K562 (cell line): ENCODE measurements around the gene CPLANE2. TPM values are rescaled to one million over a fixed set of nuclear protein-coding genes. Genes with fewer than 3 reads are reported as not detected.

Experiments
- ATF1 ChIP-seq, 2 experiments: fragments of 450-650 bp in 1 of 2; IDR thresholded peaks; 2 replicates each; pipeline ENCODE4 v1.6.1; 2016; ENCODE audit warnings: missing compliant biosample characterization in 1 of 2, missing genetic modification characterization in 1 of 2
- DMBX1 ChIP-seq: fragments of 250-450 bp; sonication (Bioruptor Pico); IDR thresholded peaks from 2 replicates; pipeline ENCODE4 v1.8.0; 2022; ENCODE audit warnings: inconsistent platforms, mild to moderate bottlenecking, moderate library complexity, borderline replicate concordance
- GABPB2 ChIP-seq: fragments of 250-450 bp; sonication (Bioruptor Pico); conservative IDR thresholded peaks from 2 replicates; pipeline ENCODE4 v1.5.1; 2021; ENCODE audit warnings: mild to moderate bottlenecking
- GTF2E2 ChIP-seq: fragments of 200-800 bp; sonication (Bioruptor generic); IDR thresholded peaks from 2 replicates; pipeline ENCODE4 v1.6.1; 2016; ENCODE audit warnings: missing genetic modification characterization, missing compliant biosample characterization
- HMG20A ChIP-seq: fragments of 450-650 bp; formaldehyde crosslinking; conservative IDR thresholded peaks from 2 replicates; pipeline ENCODE4 v1.4.0; 2020; ENCODE audit warnings: mild to moderate bottlenecking, mixed read lengths
- HMG20B ChIP-seq: fragments of 250-450 bp; sonication (Bioruptor Pico); IDR thresholded peaks from 2 replicates; pipeline ENCODE4 v1.5.0; 2021; ENCODE audit warnings: mild to moderate bottlenecking
- HSF4 ChIP-seq: fragments of 250-450 bp; sonication (Bioruptor Pico); IDR thresholded peaks from 2 replicates; pipeline ENCODE4 v2.1.2; 2022; ENCODE audit warnings: mild to moderate bottlenecking, moderate library complexity, borderline replicate concordance
- IRF2 ChIP-seq: sonication (generic); formaldehyde crosslinking; IDR thresholded peaks from 2 replicates; pipeline ENCODE4 v1.8.1; 2022; ENCODE audit warnings: mild to moderate bottlenecking, missing genetic modification reagents
- KLF1 ChIP-seq: fragments of 450-650 bp; IDR thresholded peaks from 2 replicates; pipeline ENCODE4 v1.6.1; 2016; ENCODE audit warnings: missing genetic modification characterization, missing compliant biosample characterization
- MXI1 ChIP-seq: IDR thresholded peaks from 2 replicates; pipeline ENCODE4 v1.6.1; 2011; ENCODE audit warnings: low read depth, mild to moderate bottlenecking, improper control_type of control experiment, low read length
- NFIX ChIP-seq: fragments of 250-450 bp; sonication (Bioruptor Pico); IDR thresholded peaks from 2 replicates; pipeline ENCODE4 v1.4.0; 2020; ENCODE audit warnings: low read depth, mild to moderate bottlenecking, moderate library complexity
- NR2C2 ChIP-seq, 2 experiments: fragments of 200-800 bp in 1 of 2; sonication (Bioruptor generic) in 1 of 2; sonication (generic) in 1 of 2; formaldehyde crosslinking in 1 of 2; IDR thresholded peaks; 2 replicates each; pipeline versions ENCODE4 v1.6.1 to v1.8.0; 2016 to 2022; ENCODE audit warnings: mild to moderate bottlenecking in 1 of 2, missing compliant biosample characterization in 1 of 2, missing genetic modification characterization in 1 of 2, missing genetic modification reagents in 1 of 2
- POLR2AphosphoS5 ChIP-seq: IDR thresholded peaks from 2 replicates; pipeline ENCODE4 v1.6.1; 2011; ENCODE audit warnings: mild to moderate bottlenecking, low read depth, low read length, moderate library complexity; ENCODE audit not compliant: control insufficient read depth, insufficient read depth
- STAT6 ChIP-seq: sonication (generic); formaldehyde crosslinking; IDR thresholded peaks from 2 replicates; pipeline ENCODE4 v1.8.1; 2023; ENCODE audit warnings: mild to moderate bottlenecking, missing genetic modification reagents
- TEAD1 ChIP-seq, 2 experiments: fragments of 450-650 bp in 1 of 2; sonication (generic) in 1 of 2; formaldehyde crosslinking; IDR thresholded peaks; 2 replicates each; pipeline versions ENCODE4 v1.4.0 to v1.8.0; 2020 to 2022; ENCODE audit warnings: mild to moderate bottlenecking in 2 of 2, missing genetic modification reagents in 1 of 2
- TOE1 ChIP-seq, 2 experiments: fragments of 450-650 bp in 1 of 2; sonication (generic) in 1 of 2; formaldehyde crosslinking in 1 of 2; IDR thresholded peaks; 2 replicates each; pipeline versions ENCODE4 v1.7.1 to v1.8.0; 2016 to 2022; ENCODE audit warnings: borderline replicate concordance in 2 of 2, mild to moderate bottlenecking in 2 of 2, antibody characterized with exemption in 1 of 2, inconsistent platforms in 1 of 2, low read depth in 1 of 2, missing genetic modification reagents in 1 of 2, moderate library complexity in 1 of 2
- ZFPM2 ChIP-seq: fragments of 250-450 bp; sonication (Bioruptor Pico); IDR thresholded peaks from 2 replicates; pipeline ENCODE4 v1.5.1; 2022; ENCODE audit warnings: mild to moderate bottlenecking
- ZNF121 ChIP-seq: sonication (generic); formaldehyde crosslinking; conservative IDR thresholded peaks from 2 replicates; pipeline ENCODE4 v1.8.0; 2022; ENCODE audit warnings: missing genetic modification reagents
- ZNF445 ChIP-seq: fragments of 250-450 bp; sonication (Bioruptor Pico); IDR thresholded peaks from 2 replicates; pipeline ENCODE4 v1.4.0; 2020; ENCODE audit warnings: low read depth, mild to moderate bottlenecking, moderate library complexity
- ZNF699 ChIP-seq: fragments of 250-450 bp; sonication (Bioruptor Pico); IDR thresholded peaks from 2 replicates; pipeline ENCODE4 v1.8.0; 2021; ENCODE audit warnings: mild to moderate bottlenecking, moderate library complexity; ENCODE audit not compliant: insufficient replicate concordance
- ZNF778 ChIP-seq: fragments of 450-650 bp; formaldehyde crosslinking; IDR thresholded peaks from 2 replicates; pipeline ENCODE4 v1.4.0; 2020; ENCODE audit warnings: mild to moderate bottlenecking, moderate library complexity
- polyA plus RNA-seq, 8 experiments: library from polyadenylated mRNA; depleted of rRNA in 4 of 8; stranded (reverse) in 5 of 8; unstranded in 3 of 8; fragments of >200 nt; fragmentation: Nextera tagmentation in 2 of 8; fragmentation: Illumina TruSeq in 1 of 8; extraction: Ambion mirVana in 2 of 8; extraction: Trizol in 1 of 8; gene quantifications; 2 replicates each; pipeline versions ENCODE4 v1.2.1 to v1.2.3, GENCODE V29; 2011 to 2014; ENCODE audit warnings: inconsistent platforms in 1 of 8, missing spikeins in 1 of 8
- total RNA-seq, 7 experiments: library from RNA; depleted of rRNA in 6 of 7; stranded (reverse); fragments of >200 nt in 6 of 7; fragmentation: Illumina TruSeq in 2 of 7; extraction: Trizol in 2 of 7; gene quantifications; 2 replicates each; pipeline versions ENCODE4 v1.2.1 to v1.2.3, GENCODE V29; 2011 to 2021; ENCODE audit warnings: low replicate concordance in 1 of 7
- TF ChIP-seq, protein P1 (sequence below): fragments of 250-450 bp; sonication (Bioruptor Pico); IDR thresholded peaks from 2 replicates; pipeline ENCODE4 v1.9.0; 2021; ENCODE audit warnings: mild to moderate bottlenecking, inconsistent platforms

Gene CPLANE2
- total and polyA plus RNA-seq, 9 of the 15 experiments (the other 6 are each of a cell fraction or from before 2014, with no cell fraction given): 0.17 to 20.9 (median 8.1) TPM

GRCh38 chr1:16236511-16237342 lies at the start of gene CPLANE2 (continued):
- no peak for TF ChIP-seq DMBX1 (CRISPR knock-in tag)
- peak; percentile 60; the same call in 1 of the 2 replicates for TF ChIP-seq HSF4 (CRISPR knock-in tag)
- TF ChIP-seq ATF1 (CRISPR knock-in tag; IDR thresholded peaks at IDR 0.05): peak; percentile 58; the same call in 1 of the 2 replicates
- peak; percentile 69; the same call in 1 of the 2 replicates for TF ChIP-seq ATF1 (tag; IDR thresholded peaks at IDR 0.05)
- no peak for TF ChIP-seq GABPB2 (CRISPR knock-in tag)
- no peak for TF ChIP-seq TEAD1 (CRISPR knock-in tag; IDR thresholded peaks at IDR 0.05)
- TF ChIP-seq HMG20B (CRISPR knock-in tag): no peak
- TF ChIP-seq ZNF121 (CRISPR knock-in tag): no peak
- no peak for TF ChIP-seq ZNF445 (CRISPR knock-in tag)
- TF ChIP-seq GTF2E2: no peak
- no peak for TF ChIP-seq IRF2
- no peak for TF ChIP-seq ZNF778 (CRISPR knock-in tag)
- peak; percentile 50; the same call in 1 of the 2 replicates for TF ChIP-seq TOE1 (IDR thresholded peaks at IDR 0.05; ENCODE audit: borderline replicate concordance)
- TF ChIP-seq TOE1 (CRISPR knock-in tag; IDR thresholded peaks at IDR 0.05; ENCODE audit: borderline replicate concordance, low read depth): no peak
- peak; percentile 97 for TF ChIP-seq MXI1
- TF ChIP-seq POLR2AphosphoS5: peak; percentile 86
- TF ChIP-seq ZNF699 (CRISPR knock-in tag): no peak
- no peak for TF ChIP-seq NFIX (CRISPR knock-in tag)
- no peak for TF ChIP-seq HMG20A
- no peak for TF ChIP-seq KLF1 (tag)
- TF ChIP-seq STAT6 (CRISPR knock-in tag): no peak
- TF ChIP-seq, protein P1, sequence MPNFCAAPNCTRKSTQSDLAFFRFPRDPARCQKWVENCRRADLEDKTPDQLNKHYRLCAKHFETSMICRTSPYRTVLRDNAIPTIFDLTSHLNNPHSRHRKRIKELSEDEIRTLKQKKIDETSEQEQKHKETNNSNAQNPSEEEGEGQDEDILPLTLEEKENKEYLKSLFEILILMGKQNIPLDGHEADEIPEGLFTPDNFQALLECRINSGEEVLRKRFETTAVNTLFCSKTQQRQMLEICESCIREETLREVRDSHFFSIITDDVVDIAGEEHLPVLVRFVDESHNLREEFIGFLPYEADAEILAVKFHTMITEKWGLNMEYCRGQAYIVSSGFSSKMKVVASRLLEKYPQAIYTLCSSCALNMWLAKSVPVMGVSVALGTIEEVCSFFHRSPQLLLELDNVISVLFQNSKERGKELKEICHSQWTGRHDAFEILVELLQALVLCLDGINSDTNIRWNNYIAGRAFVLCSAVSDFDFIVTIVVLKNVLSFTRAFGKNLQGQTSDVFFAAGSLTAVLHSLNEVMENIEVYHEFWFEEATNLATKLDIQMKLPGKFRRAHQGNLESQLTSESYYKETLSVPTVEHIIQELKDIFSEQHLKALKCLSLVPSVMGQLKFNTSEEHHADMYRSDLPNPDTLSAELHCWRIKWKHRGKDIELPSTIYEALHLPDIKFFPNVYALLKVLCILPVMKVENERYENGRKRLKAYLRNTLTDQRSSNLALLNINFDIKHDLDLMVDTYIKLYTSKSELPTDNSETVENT (CRISPR knock-in tag): no peak
- TF ChIP-seq NR2C2 (CRISPR knock-in tag; IDR thresholded peaks at IDR 0.05): 0 out of 2 replicates have a peak, but pooled peaks have one; percentile 58
- peak; percentile 83 for TF ChIP-seq NR2C2 (tag; IDR thresholded peaks at IDR 0.05)
- TF ChIP-seq ZFPM2 (CRISPR knock-in tag): no peak
